OCI-LY7 (cell line): ENCODE measurements around the gene CCIN. TPM values are rescaled to one million over a fixed set of nuclear protein-coding genes. Genes with fewer than 3 reads are reported as not detected.

ENCODE experiments used
- BruUV-seq: library from RNA; stranded (reverse); fragments of 400-500 nt; replicated peaks from 2 replicates; lab custom pipeline; 2021; lab: Mats Ljungman, UMichigan
- CTCF ChIA-PET: fragments of 300-600 bp; sonication (Branson Sonifier 250); formaldehyde crosslinking; loops from one replicate; lab custom pipeline; 2022; ENCODE audit warnings: antibody characterized with exemption; ENCODE audit not compliant: unreplicated experiment; lab: Charles Lee
- POLR2A ChIA-PET: fragments of 300-600 bp; sonication (Branson Sonifier 250); formaldehyde crosslinking; loops from one replicate; lab custom pipeline; 2022; ENCODE audit warnings: antibody characterized with exemption; lab: Charles Lee
- DNase-seq: peaks from one replicate; pipeline ENCODE4 v3.0.0-alpha.2; 2015; ENCODE audit warnings: low spot score
- H2AFZ ChIP-seq: fragments of 200-600 bp; sonication (generic), shearing (Covaris generic); 2 replicates; pipeline ENCODE4 v1.6.1; 2014; ENCODE audit warnings: mild to moderate bottlenecking, antibody characterized with exemption, low read length, moderate library complexity
- H3K27ac ChIP-seq: fragments of 200-600 bp; sonication (generic); 2 replicates; pipeline ENCODE4 v1.5.1; 2014; ENCODE audit warnings: mixed run types, low read depth, mild to moderate bottlenecking, moderate library complexity, low read length, inconsistent platforms; ENCODE audit not compliant: poor library complexity, severe bottlenecking
- H3K36me3 ChIP-seq: fragments of 200-600 bp; sonication (generic); 2 replicates; pipeline ENCODE4 v1.6.1; 2014; ENCODE audit warnings: mild to moderate bottlenecking, antibody characterized with exemption, low read length, moderate library complexity, mixed read lengths; ENCODE audit not compliant: insufficient read depth
- H3K4me1 ChIP-seq: fragments of 200-600 bp; sonication (generic); 2 replicates; pipeline ENCODE4 v1.5.1; 2014; ENCODE audit warnings: mild to moderate bottlenecking, low read length; ENCODE audit not compliant: insufficient read depth, poor library complexity, severe bottlenecking
- H3K4me2 ChIP-seq: fragments of 200-600 bp; sonication (generic); 2 replicates; pipeline ENCODE4 v1.6.1; 2014; ENCODE audit warnings: mild to moderate bottlenecking, low read length
- H3K4me3 ChIP-seq: fragments of 200-600 bp; sonication (generic); 2 replicates; pipeline ENCODE4 v1.5.1; 2014; ENCODE audit warnings: mild to moderate bottlenecking, low read depth, low read length; ENCODE audit not compliant: poor library complexity, severe bottlenecking
- H3K79me2 ChIP-seq: fragments of 200-600 bp; sonication (generic); 2 replicates; pipeline ENCODE4 v1.6.1; 2016; ENCODE audit warnings: low read depth, mild to moderate bottlenecking, low read length, moderate library complexity, mixed read lengths; ENCODE audit not compliant: insufficient read depth
- H3K9me2 ChIP-seq: fragments of 200-600 bp; sonication (generic); 2 replicates; pipeline ENCODE4 v1.6.1; 2016; ENCODE audit warnings: mild to moderate bottlenecking, low read length, mixed read lengths; ENCODE audit not compliant: insufficient read depth
- H3K9me3 ChIP-seq: fragments of 200-600 bp; sonication (generic); 2 replicates; pipeline ENCODE4 v1.6.1; 2014; ENCODE audit warnings: mild to moderate bottlenecking, mixed run types, low read length, mixed read lengths
- H4K20me1 ChIP-seq: fragments of 200-600 bp; sonication (generic); 2 replicates; pipeline ENCODE4 v1.6.1; 2014; ENCODE audit warnings: mild to moderate bottlenecking, antibody characterized with exemption, low read length, moderate library complexity, mixed read lengths; ENCODE audit not compliant: insufficient read depth
- CTCF ChIP-seq: fragments of 200-600 bp; sonication (generic); conservative IDR thresholded peaks from 2 replicates; pipeline ENCODE4 v1.5.1; 2014; ENCODE audit warnings: mild to moderate bottlenecking, antibody characterized with exemption, low read length, moderate library complexity, mixed read lengths
- EZH2phosphoT487 ChIP-seq: fragments of 200-600 bp; sonication (generic); IDR thresholded peaks from 2 replicates; pipeline ENCODE4 v1.6.1; 2018; ENCODE audit warnings: low read depth, borderline replicate concordance, mild to moderate bottlenecking, mixed run types, antibody characterized with exemption, low read length, moderate library complexity, mixed read lengths
- intact Hi-C: fragments of 100-400 bp; cut with micrococcal nuclease; formaldehyde crosslinking; loops from one replicate; pipeline ENCODE4 v1.10.0; 2022; ENCODE audit not compliant: unreplicated experiment
- total RNA-seq, 2 experiments: library from RNA; depleted of rRNA in 1 of 2; stranded (reverse); fragments of >200 nt in 1 of 2; shearing (Covaris generic) in 1 of 2; gene quantifications; 2 replicates each; pipeline ENCODE4 v1.2.3, GENCODE V29; 2014 to 2022

CCIN gene
- total RNA-seq, 2 experiments from 2014 or later: not detected

- BruUV-seq: no TSS peak
- DNase-seq: no peak
- Histone ChIP-seq H3K4me2 (no peak overlapping the region), H3K36me3 (no peaks in the 10 kb centered on the region), H3K27ac (no peak overlapping the region), H3K4me3 (no peak overlapping the region), H2AFZ (no peak overlapping the region), H3K4me1 (peaks cover 44% of the 10 kb centered on the region), H3K9me3 (peaks cover 12% of the 10 kb centered on the region; the same call in 1 of the 2 replicates), H4K20me1 (no peaks in the 10 kb centered on the region), H3K79me2 (no peaks in the 10 kb centered on the region), H3K9me2 (no peaks in the 10 kb centered on the region)
- intact Hi-C loops: no loop called here
- POLR2A ChIA-PET: interaction anchor here (1.1 to 1.3 kb wide), 2 partner anchors 15 to 25 kb away, joined by 3 to 4 read pairs; no protein-coding TSS in a partner anchor
- TF ChIP-seq EZH2phosphoT487 (no peak), CTCF (no peak)
- CTCF ChIA-PET: no interaction called here
These were observed 20.0 kb upstream of the CCIN start for GRCh38 chr9:36149197-36149596.

GRCh38 chr9:36150574-36151315 lies 18.4 kb upstream of the CCIN start:
- POLR2A ChIA-PET: interaction anchor here (0.5 to 2.5 kb wide), 6 partner anchors 8 to 1036 kb away, joined by 3 to 13 read pairs (median 4); partner anchors contain the start of genes CLTA and GNE
- peak overlapping the region; percentile 64 for H3K4me3 ChIP-seq
- no TSS peak for BruUV-seq
- peak overlapping the region; percentile 74 for H3K4me2 ChIP-seq
- CTCF ChIA-PET: interaction anchor here (1.1 to 1.2 kb wide), 2 partner anchors 8 to 35 kb away, joined by 3 to 6 read pairs; no protein-coding TSS in a partner anchor
- H2AFZ ChIP-seq: no peak overlapping the region; the same call in 1 of the 2 replicates
- DNase-seq: no peak
- TF ChIP-seq EZH2phosphoT487: no peak
- TF ChIP-seq CTCF: no peak
- peaks cover 46% of the 10 kb centered on the region for H3K4me1 ChIP-seq
- no peaks in the 10 kb centered on the region for H4K20me1 ChIP-seq
- no peaks in the 10 kb centered on the region for H3K9me2 ChIP-seq
- H3K27ac ChIP-seq: peak overlapping the region; percentile 74
- peaks cover 5% of the 10 kb centered on the region; the same call in 1 of the 2 replicates for H3K9me3 ChIP-seq
- H3K36me3 ChIP-seq: no peaks in the 10 kb centered on the region
- H3K79me2 ChIP-seq: no peaks in the 10 kb centered on the region
- intact Hi-C loops: loop anchor here (5.0 kb wide), 1 partner anchor 48 kb away; no protein-coding TSS in a partner anchor
